ENCODE measurements around the gene SCAF1. TPM values are rescaled to one million over a fixed set of nuclear protein-coding genes. Genes with fewer than 3 reads are reported as not detected.

The SCAF1 gene
- total RNA-seq, 1 experiment from 2014 or later = 81.3 TPM

DNA sequence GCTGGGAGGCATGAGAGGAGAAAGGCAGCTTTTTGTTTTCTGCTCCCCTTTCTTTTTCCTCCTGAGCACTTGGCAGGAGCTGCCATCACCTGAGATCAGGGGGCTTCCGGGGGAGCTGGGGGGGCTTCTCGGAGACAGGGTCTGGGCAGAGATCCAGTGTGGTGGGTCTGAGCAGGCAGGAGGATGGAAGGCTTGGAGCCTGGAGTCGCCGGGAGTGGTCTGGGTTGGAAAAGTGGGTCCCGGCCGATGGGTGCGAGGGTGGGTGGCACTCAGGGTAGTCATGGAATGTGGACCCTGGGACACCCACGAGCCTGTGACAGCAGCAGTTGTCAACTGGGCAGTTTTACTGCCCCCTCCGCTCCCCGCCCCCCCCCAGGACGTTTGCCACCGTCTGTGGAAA, 45.1 kb downstream of the SCAF1 start:
- no TSS peak for BruUV-seq (replicated peaks)
- CTCF ChIA-PET = interaction anchor here (0.6 kb wide), 2 partner anchors 9 to 14 kb away, joined by 3 to 4 read pairs; no protein-coding TSS in a partner anchor

DNA sequence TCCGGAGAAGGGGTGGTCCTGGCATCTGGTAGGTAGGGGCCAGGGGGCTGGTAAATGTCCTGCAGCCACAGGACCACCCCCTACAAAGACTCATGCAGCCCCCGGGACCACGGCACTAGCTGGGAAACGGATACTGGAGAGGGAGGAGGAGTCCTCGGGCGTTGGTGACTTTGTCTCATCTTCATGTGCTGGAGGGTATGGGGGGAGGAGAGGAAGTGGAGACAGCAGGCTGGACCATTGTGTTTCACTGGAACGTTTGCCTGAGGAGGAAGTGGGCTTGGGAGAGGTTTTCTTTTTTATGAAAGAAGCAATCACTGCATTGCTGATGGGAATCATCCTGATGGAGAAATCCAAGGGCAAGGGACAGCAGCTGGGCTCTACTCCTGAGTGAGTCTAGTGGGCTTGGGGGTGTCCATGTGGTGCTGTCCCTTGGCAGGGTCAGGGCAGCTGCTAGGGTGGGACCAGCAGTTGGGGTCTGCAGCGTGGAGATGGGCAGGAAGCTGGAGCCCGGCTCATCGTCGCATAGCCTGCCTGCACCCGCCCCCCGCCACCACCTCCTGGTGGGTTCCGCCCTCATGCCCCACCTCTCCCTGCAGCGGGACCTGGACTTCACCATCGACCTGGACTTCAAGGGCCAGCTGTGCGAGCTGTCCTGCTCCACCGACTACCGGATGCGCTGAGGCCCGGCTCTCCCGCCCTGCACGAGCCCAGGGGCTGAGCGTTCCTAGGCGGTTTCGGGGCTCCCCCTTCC, 45.7 kb downstream of the SCAF1 start:
- BruUV-seq (replicated peaks) = no TSS peak
- Mint-ChIP-seq H3K4me3 (ENCODE audit: unreplicated experiment) (no peak overlapping the region), H3K27ac (ENCODE audit: low read depth, unreplicated experiment) (no peak overlapping the region), H3K27me3 (ENCODE audit: insufficient read depth, unreplicated experiment) (no peaks in the 10 kb centered on the region), H3K4me1 (ENCODE audit: insufficient read depth, unreplicated experiment) (peaks cover 14% of the 10 kb centered on the region), H3K36me3 (ENCODE audit: insufficient read depth, unreplicated experiment) (peaks cover 62% of the 10 kb centered on the region), H3K9me3 (ENCODE audit: unreplicated experiment) (no peaks in the 10 kb centered on the region)
- no peak for DNase-seq (ENCODE audit: unreplicated experiment)
- TF ChIP-seq, protein P1, sequence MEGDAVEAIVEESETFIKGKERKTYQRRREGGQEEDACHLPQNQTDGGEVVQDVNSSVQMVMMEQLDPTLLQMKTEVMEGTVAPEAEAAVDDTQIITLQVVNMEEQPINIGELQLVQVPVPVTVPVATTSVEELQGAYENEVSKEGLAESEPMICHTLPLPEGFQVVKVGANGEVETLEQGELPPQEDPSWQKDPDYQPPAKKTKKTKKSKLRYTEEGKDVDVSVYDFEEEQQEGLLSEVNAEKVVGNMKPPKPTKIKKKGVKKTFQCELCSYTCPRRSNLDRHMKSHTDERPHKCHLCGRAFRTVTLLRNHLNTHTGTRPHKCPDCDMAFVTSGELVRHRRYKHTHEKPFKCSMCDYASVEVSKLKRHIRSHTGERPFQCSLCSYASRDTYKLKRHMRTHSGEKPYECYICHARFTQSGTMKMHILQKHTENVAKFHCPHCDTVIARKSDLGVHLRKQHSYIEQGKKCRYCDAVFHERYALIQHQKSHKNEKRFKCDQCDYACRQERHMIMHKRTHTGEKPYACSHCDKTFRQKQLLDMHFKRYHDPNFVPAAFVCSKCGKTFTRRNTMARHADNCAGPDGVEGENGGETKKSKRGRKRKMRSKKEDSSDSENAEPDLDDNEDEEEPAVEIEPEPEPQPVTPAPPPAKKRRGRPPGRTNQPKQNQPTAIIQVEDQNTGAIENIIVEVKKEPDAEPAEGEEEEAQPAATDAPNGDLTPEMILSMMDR (IDR thresholded peaks at IDR 0.05; ENCODE audit: unreplicated experiment) = no peak
- intact Hi-C loops (cut with micrococcal nuclease) = no loop called here
- ChIA-PET CTCF (interaction anchor here (0.6 kb wide), 1 partner anchor 9 kb away, joined by 3 read pairs; no protein-coding TSS in a partner anchor), POLR2A (no interaction called here)

More for the DNA sequence above, 45.1 kb downstream of the SCAF1 start:
- DNase-seq (ENCODE audit: unreplicated experiment) = no peak
- TF ChIP-seq, protein P1 (IDR thresholded peaks at IDR 0.05; ENCODE audit: unreplicated experiment) = no peak
- Mint-ChIP-seq H3K27ac (ENCODE audit: low read depth, unreplicated experiment) (no peak overlapping the region), H3K4me3 (ENCODE audit: unreplicated experiment) (no peak overlapping the region), H3K27me3 (ENCODE audit: insufficient read depth, unreplicated experiment) (no peaks in the 10 kb centered on the region), H3K4me1 (ENCODE audit: insufficient read depth, unreplicated experiment) (peaks cover 14% of the 10 kb centered on the region), H3K36me3 (ENCODE audit: insufficient read depth, unreplicated experiment) (peaks cover 68% of the 10 kb centered on the region), H3K9me3 (ENCODE audit: unreplicated experiment) (no peaks in the 10 kb centered on the region)
- POLR2A ChIA-PET = no interaction called here
- intact Hi-C loops (cut with micrococcal nuclease) = no loop called here

DNA sequence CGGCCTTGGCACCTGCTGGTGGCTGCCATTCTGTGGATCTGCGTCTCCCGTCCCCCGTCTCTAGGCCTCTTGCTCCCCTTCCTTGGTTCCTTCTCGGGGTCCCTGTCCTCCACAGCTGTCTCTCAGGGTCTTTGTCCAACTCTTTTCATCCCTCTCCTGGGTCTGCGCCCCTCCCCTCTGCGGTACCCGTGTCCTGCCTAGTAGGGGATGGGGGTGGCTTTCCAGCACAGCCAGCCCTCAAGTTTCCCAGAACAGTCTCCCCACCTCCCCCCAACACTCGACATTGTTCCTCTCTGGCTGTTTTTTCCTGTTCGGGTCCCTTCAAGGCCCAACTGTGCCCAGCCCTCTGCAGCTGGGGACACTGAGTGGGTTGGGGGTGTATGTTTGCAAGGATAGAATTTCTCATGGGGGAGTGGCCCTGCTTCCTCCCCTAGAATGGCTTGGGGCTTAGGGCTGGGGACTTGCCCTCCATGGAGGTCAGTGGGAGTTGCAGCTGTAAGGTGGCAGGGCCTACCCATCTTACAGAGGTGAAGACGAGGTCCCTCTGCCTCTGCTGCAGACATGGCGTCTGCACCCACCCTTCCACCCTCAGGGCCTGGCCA, 46.6 kb downstream of the SCAF1 start:
- no peak overlapping the region for H3K27ac Mint-ChIP-seq (ENCODE audit: low read depth, unreplicated experiment)
- CTCF ChIA-PET = interaction anchor here (0.6 kb wide), 1 partner anchor 16 kb away, joined by 3 read pairs; no protein-coding TSS in a partner anchor
- no peak for DNase-seq (ENCODE audit: unreplicated experiment)
- peaks cover 14% of the 10 kb centered on the region for H3K4me1 Mint-ChIP-seq (ENCODE audit: insufficient read depth, unreplicated experiment)
- intact Hi-C loops (cut with micrococcal nuclease) = no loop called here
- H3K4me3 Mint-ChIP-seq (ENCODE audit: unreplicated experiment) = no peak overlapping the region
- TF ChIP-seq, protein P1 (IDR thresholded peaks at IDR 0.05; ENCODE audit: unreplicated experiment) = no peak
- H3K36me3 Mint-ChIP-seq (ENCODE audit: insufficient read depth, unreplicated experiment) = peaks cover 53% of the 10 kb centered on the region
- BruUV-seq (replicated peaks) = no TSS peak
- POLR2A ChIA-PET = interaction anchor here (0.9 kb wide), 1 partner anchor 12 kb away, joined by 5 read pairs; the partner anchor contains the start of gene PRMT1
- H3K27me3 Mint-ChIP-seq (ENCODE audit: insufficient read depth, unreplicated experiment) = no peaks in the 10 kb centered on the region
- no peaks in the 10 kb centered on the region for H3K9me3 Mint-ChIP-seq (ENCODE audit: unreplicated experiment)

All from MCF 10A (cell line).